GM13977 (cell line): ENCODE results near the gene KCNJ10.

Experiments
- DNase-seq: peaks from one replicate; pipeline ENCODE4 v3.0.0; 2012; ENCODE audit warnings: low spot score
- CTCF ChIP-seq: IDR thresholded peaks from 2 replicates; pipeline ENCODE4 v1.5.1; 2012; ENCODE audit warnings: mild to moderate bottlenecking, control low read depth; ENCODE audit not compliant: insufficient read depth; ENCODE audit errors: extremely low read depth, missing control alignments
- in situ Hi-C: fragments of 300-500 bp; cut with MboI; formaldehyde crosslinking; loops from one replicate; pipeline ENCODE4 v1.12.0; 2022; ENCODE audit warnings: low sequenced_read_pairs, low pct_unique_long_range_greater_than_20kb, mixed read lengths, inconsistent platforms; ENCODE audit not compliant: unreplicated experiment

Gene KCNJ10

GRCh38 chr1:160025314-160025713 is 44.6 kb downstream of the KCNJ10 start:
- in situ Hi-C loops = no loop called here
- DNase-seq = no peak
- TF ChIP-seq CTCF = no peak

DNA sequence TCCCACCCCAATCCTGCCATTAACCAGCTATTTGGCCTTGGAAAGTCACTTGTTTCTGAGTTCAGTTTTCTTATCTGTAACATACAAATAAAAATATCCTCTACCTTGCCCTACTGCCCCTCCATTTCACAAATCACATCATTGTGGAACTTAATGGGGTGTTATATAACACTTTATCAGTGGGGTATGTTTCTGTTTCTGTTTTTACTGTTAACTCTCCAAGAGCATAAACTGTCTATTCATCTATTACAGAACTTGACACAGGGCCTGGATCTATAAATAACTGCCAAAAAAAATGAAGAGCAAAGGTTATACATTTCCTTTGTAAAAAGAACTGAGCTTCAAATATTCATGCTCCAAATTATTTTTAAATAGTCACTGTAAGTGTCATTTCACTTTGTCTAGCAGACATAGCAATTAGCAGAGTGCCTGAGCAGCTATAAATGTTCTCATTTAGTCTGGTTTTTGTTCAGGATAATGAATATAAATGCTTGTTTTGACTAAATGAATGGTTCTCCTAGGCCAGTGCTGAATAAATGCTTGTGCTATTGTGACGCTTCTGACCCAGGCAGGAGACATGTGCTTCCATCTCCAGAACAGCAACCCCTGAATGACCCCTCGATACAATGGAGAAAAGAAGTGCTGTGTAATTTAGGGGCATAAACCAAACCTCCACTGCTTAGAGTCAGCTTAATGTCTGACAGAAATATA is 45.6 kb downstream of the KCNJ10 start:
- no peak for DNase-seq
- no peak for TF ChIP-seq CTCF
- in situ Hi-C loops = loop anchor here (25.0 kb wide), 1 partner anchor 237 kb away; the partner anchor contains the start of gene DUSP23

DNA sequence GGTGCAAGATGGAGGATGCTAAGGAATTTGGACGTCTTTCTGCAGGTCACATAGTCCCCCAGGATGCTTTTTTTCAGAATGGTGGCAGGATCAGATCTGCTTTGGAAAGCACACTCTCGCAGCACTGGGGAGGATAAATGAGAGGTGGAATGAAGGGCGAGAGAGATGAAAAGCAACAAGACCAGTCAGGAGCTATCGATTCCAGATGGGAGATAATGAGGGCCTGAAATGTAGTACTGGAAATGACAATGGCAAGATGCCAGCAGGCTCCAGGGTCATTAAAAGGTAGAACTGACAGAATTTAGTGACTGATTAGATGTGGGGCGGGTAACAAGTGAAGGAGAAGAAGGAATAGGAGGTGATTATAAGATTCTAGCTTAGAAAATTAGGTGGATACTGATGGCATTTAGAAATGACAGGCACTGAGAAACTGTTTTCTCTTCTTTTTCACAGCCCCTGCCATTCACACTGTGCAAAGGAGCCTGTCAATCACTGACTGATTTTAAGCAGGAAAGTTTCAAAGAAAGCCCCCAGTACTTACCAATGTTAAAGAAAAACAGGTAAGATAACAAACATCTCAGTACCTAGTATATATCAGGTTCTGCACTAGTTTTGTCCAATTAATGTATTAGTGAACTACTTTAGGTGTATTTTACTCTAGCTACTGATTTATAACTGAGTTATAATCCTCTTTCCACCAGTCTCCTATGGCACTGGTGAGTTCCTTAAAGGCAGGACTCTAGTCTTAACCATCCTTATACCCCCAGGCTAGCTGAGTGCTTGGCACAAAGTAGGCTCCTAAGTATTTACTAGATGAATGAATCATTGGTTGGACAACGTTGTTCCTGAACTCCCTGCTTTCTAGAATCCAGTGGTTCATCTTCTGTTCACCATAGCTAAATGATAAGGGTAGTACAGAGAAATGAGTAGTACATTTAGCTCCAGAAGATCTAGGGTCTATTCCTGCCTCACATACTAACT is 47.3 kb downstream of the KCNJ10 start:
- TF ChIP-seq CTCF = no peak
- in situ Hi-C loops = loop anchor here (25.0 kb wide), 1 partner anchor 235 kb away; the partner anchor contains the start of gene DUSP23
- no peak for DNase-seq

DNA sequence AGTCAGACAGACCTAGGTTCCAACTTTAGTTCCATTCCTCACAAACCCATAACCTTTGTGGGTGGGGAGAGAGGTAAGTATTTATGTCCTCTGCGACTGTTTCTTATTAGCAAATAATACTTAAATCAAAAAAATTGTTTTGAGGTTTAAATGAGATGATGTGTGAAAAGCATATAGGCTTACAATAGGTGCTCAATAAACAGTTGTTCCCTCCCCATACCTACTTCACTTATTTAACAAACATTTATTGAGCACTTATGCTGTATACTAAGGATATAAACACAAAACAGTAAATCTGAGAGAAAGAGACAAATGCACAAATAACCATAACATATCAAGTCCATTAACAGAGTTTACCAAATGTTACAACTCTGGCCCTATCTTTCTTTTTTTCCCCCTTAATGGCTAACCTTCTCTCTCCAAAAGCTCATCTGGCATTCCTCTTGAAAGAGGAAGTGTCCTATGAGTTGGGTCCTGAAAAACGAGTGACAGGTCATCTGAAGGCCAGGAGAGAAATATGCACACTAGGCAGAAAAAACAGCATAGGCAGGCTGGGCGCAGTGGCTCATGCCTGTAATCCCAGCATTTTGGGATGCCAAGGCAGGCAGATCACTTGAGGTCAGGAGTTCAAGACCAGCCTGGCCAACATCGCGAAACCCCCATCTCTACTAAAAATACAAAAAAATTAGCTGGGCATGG is 48.4 kb downstream of the KCNJ10 start:
- in situ Hi-C loops = loop anchor here (25.0 kb wide), 1 partner anchor 234 kb away; the partner anchor contains the start of gene DUSP23
- DNase-seq = no peak
- TF ChIP-seq CTCF = no peak

GRCh38 chr1:160020196-160020595 is 49.8 kb downstream of the KCNJ10 start:
- DNase-seq = no peak
- no peak for TF ChIP-seq CTCF
- in situ Hi-C loops = loop anchor here (25.0 kb wide), 1 partner anchor 233 kb away; the partner anchor contains the start of gene DUSP23

- no peak for DNase-seq
- no peak for TF ChIP-seq CTCF
- in situ Hi-C loops = loop anchor here (25.0 kb wide), 1 partner anchor 232 kb away; the partner anchor contains the start of gene DUSP23
Measured at GRCh38 chr1:160018900-160019299, 51.1 kb downstream of the KCNJ10 start.
